ENCODE measurements around the gene TSSC4. TPM values are rescaled to one million over a fixed set of nuclear protein-coding genes. Genes with fewer than 3 reads are reported as not detected.
A peak's percentile ranks its signal among the peaks of the same experiment; 100 is the strongest.
"Not testable (repeated sequence)": the region's sequence is repeated elsewhere in the genome, so short reads cannot be mapped to it uniquely, and the experiment has no call there.

TSSC4 gene
- total RNA-seq, result 96.9 TPM

DNA sequence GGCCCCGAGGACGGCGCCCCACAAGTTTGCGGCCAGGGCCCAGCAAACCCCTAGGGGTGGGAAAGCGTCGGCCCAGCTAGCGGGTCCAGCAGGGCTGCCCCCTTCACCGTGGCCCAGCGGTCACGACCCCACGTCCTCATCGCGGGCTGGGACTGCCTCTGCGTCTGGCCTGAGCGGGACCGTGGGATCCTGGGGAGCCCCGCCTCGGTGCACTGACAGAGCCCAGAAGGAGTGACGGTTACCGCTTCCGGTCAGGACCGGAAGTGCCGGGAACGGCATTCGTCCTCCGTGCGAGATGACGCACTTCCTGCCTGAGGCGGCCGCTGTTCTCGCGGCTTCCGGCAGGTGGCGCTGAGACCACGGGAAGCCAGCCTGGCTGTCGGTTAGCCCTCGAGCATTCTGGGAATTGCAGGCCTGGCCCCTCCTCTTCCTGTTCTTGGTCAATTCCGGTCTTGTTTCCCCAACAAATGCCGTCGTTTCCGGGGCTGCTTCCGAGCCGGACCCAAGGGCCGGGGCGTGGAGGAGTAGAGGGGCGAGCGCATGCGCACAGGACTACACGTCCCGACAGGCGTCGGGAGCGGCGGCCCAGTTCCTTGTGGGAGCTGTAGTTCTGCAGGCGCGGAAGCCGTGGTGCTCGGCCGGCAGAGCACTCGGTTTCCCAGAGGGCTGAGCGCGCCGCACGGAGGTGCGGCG, at the start of gene TSSC4:
TSS of gene TSSC4 (plus strand) at position 682 of the 693 bp plus-strand sequence. CDS start 1,884 bp downstream, outside the sequence.
- peak; percentile 99 to 100 (median 100) for DNase-seq (ENCODE audit: low read depth in 2 of 3, low spot score in 2 of 3)

DNA sequence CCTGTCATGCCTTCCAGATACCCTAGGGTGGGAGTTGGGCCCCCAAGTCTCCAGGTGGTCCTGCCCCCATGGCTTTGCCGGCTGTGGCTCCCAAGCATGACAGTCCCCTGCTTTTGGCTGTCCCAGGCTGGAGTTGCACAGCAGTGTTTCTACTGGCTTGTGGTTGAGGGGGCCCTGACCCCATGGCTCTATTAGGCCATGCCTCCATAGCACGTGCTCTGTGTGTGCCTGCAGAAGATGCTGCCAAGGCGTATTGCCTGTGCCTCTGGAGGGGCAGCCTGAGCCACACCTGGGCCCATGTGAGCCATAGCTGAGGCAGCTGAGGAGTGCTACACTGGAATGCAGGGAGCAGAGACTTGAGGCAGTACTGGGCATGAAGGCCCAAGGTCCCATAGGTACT, 48.8 kb upstream of the TSSC4 start:
- no peak for DNase-seq (ENCODE audit: low read depth in 2 of 3, low spot score in 2 of 3)

DNA sequence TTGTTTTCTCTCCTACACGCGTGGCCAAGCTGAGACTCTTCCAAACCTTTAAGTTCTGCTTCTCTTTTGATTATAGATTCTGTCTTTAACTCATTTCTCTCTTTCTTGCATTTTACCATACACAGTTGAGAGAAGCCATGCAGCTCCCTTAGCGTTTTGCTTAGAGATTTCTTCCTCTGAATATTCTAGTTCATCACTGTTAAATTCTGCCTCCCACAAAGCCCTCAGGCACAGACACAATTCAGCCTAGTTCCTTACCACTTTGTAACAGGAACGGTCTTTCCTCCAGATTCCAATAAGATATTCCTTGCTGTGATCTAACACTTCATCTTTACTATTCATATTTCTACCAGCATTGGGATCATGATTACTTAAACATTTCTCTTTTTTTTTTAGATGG, 48.1 kb upstream of the TSSC4 start:
- DNase-seq (ENCODE audit: low read depth in 2 of 3, low spot score in 2 of 3), result no peak

DNA sequence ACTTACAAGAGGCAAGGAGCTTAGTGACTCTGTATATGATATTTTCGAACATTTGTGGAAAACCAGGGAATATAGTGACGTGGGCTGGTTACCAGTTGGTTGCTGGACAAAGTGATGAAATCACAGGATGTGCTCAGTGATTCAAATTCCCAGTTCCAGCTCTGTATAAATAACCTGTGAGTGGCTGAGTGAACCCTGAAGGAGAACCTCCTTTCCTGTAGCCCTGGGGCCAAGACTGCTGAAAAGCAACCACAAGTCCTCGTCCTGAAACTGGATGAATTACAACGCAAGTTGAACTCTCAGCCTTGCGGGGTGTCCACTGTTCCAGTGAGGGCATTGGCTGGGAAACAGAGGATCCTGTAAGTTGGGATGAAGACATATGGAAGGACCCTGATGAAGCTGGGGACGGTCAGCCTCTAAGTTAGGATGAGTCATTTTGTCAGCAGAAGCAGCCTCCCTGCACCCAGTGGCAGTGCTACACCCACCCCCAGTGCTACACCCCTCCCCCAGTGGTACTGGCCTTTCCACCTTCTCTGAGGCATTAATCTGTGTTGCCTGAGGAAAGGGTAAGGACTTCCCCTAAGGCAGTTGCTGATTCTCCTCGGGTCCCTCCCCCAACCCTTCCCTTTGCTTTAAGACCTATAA, 45.4 kb upstream of the TSSC4 start:
- DNase-seq (ENCODE audit: low read depth in 2 of 3, low spot score in 2 of 3), result no peak

DNA sequence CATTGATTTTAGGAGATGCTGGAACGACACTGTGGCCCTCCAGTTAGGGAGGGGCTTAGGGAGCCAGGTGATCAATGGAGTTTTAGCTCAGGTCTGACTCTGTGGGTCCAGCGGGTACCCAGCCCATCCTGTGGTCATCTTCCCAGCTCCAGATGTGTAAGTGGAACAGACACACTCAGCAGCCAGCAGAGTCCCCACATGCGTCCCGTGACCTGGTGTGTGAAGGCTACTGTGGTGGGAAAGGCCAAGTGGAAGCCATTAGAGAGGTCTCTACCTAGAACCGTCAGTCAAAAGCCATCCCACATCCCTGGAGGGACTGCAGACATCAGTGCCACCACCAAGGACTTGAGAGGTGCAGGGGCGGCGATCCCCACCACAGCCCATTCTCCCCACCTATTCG, 43.3 kb upstream of the TSSC4 start:
- no peak for DNase-seq (ENCODE audit: low read depth in 2 of 3, low spot score in 2 of 3)

DNA sequence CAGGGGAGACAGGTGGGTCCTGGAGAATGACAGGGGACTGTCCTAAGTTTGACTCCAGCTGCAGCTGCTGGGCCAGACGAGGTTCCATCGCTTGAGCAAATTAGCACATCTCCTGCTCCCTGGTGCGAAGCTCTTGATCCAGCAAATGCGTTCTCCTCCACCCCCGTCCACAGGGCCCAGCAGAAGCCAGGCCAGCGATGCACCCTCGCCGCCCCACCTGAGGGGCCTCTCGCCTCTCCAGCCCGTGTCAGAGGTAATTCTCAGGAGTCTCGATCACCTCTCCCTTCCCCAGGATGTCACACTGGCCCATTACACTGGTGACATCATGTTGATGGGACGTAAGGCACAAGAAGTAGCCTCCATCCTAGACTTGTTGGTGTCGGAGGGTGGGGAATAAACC, 42.9 kb upstream of the TSSC4 start:
- not testable (repeated sequence) for DNase-seq (ENCODE audit: low read depth in 2 of 3, low spot score in 2 of 3)

DNA sequence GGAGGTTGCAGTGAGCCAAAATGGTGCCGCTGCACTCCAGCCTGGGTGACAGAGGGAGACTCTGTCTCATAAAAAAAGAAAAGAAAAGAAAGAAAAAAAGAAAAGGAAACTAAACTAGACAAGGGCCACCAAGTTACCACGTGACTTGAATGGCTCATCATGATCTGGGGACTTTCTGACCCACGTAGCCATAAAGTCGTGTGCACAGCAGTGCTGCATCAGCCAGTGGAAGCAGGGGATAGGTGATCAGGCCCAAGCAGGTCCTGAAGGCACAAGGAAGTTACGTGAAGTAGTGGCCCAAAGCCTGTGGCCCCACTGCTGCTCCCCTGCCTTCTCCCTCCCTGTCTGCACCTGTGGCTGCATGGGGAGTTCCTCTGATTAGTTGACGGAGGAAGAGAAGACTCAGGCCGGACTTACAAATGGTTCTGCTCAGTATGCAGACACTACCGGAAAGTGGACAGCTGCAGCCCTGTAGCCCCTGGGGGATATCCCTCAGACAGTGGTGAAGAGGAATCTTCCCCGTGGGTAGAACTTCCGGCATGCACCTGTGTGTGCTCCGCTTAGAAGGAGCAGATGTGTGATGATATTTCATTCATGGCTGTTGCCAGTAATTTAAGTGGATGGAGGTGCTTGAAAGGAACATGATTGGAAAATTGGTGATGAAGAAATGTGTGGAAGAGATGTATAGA, 41.7 kb upstream of the TSSC4 start:
- no peak for DNase-seq (ENCODE audit: low read depth in 2 of 3, low spot score in 2 of 3)

DNA sequence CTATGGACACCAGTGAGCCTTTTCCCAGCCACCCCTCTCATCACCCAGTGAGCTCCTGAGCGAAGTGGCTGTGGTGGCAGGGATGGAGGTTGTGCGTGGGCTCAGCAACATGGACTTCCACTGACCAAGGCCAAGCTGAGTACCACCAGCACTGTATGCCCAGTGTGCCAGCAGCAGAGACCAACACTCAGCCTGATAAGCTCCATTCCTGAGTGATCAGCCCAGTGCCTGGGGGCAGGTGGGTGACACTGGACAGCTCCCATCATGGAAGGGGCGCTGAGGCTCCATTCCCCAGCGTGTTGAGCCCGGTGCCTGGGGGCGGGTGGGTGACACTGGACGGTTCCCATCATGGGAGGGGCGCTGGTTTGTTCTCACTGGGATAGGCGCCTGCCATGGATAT, 41.0 kb upstream of the TSSC4 start:
- no peak for DNase-seq (ENCODE audit: low read depth in 2 of 3, low spot score in 2 of 3)

DNA sequence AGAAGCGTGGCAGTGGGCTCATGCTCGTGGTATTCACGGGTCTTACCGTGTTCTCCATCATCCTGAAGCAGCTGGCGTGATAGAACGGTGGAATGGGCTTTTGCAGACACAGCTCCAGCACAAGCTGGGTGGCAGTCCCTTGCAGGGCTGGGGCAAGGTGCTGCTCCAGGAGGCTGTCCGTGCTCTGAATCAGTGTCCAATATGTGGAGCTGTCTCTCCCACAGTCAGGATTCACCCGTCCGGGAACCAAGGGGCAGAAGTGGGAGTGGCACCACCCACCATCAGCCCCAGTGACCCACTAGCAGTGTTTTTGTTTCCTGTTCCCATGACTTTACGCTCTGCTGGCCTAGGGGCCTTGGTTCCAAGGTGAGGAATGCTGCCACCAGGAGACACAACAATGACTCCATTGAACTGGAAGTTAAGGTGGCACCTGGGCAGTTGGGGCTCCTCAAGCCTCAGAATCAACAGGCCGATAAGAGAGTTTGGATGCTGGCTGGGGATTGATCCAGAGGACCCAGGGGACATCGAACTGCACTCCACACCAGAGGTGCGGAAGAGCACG, 40.4 kb upstream of the TSSC4 start:
- no peak for DNase-seq (ENCODE audit: low read depth in 2 of 3, low spot score in 2 of 3)

DNA sequence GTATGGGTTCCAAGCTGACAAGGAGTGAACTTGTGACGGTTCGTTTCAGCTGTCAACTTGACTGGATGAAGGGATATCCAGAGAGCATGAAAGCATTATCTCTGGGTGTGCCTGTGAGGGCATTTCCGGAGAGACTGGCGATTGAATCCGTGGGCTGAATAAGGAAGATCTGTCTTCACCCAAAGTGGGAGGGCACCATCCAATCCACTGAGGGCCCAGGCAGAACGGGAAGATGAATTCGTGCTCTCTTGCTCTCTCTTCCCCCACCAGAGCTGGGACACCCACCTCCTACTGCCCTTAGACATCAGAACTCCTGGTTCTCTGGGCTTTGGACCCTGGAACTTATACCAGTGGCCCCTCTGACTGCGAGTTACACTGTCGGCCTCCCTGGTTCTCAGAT, 39.0 kb upstream of the TSSC4 start:
- no peak for DNase-seq (ENCODE audit: low read depth in 2 of 3, low spot score in 2 of 3)

DNA sequence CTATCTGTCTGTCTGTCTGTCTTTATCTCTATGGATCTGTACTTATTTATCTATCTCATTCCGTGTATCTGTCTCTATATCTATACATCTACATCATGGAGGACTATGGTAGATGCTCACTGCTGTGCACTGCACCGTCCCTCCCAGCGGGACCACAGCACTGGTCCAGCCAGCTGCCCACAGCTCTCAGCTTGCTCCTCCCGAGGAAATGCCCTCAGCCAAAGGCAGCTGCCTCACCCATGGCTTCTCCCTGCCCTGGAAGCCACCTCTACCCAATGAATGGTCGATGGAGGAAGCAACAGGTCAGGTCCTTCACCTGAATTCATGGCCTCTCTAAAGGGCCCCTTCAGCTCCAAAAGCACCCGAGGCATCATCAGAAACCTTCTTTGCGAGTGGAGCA, 38.1 kb upstream of the TSSC4 start:
- DNase-seq (ENCODE audit: low read depth in 2 of 3, low spot score in 2 of 3), result no peak

DNA sequence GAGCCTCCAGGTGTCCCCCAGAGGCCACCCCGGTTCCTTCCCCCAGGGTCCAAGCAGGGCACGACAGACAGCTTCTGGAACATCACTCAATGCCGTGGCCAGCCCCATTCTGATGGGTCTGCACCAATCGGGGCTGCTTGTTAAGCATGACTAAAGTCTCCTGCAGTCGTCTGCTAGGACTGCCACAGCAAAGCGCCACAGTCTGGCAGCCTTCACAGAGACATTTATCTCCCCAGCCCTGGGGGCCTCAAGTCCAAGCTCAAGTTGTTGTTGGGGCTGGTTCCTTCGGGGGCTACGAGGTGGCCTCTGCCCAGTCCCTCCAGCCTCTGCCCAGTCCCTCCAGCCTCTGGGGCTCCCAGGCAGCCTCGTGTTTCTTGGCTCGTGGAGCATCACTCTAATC, 37.4 kb upstream of the TSSC4 start:
- DNase-seq (ENCODE audit: low read depth in 2 of 3, low spot score in 2 of 3), result no peak

DNA sequence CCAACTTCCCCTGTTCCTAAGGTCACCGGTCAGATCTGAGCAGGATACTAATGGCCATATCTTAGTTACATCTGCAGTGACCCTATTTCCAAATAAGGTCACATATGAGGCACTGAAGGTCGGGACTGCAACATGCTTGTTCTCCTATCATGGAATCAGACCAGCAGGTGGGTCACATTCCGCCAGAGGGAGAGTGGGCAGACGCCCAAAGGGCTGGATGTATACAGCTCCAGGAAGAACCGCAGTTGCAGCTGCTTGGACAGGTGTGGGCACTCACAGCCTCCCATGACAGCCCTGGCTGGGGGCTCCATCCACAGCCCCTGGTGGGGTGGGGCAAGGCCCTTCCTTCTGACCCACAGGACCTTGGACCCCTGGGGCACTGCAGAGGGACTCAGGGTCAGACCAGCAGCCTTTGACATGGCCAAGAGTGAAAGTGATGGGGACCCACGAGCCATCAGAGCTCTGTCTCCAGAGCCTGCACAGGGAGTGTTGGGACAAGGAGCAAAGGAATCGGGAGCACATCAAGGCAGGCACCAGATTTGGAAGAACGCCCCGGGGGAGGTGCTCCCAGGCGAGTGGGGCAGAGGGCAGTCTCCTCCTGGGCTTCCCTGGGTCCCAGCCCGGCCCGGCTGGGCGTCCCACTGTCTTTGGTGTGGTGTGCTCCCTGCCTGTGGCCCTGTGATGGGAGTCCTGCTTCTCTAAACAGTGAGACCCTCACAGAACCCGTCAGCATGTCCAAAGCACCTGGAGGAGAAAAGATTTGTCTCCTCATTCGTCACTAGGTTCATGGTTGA, 36.8 kb upstream of the TSSC4 start:
- no peak for DNase-seq (ENCODE audit: low read depth in 2 of 3, low spot score in 2 of 3)

DNA sequence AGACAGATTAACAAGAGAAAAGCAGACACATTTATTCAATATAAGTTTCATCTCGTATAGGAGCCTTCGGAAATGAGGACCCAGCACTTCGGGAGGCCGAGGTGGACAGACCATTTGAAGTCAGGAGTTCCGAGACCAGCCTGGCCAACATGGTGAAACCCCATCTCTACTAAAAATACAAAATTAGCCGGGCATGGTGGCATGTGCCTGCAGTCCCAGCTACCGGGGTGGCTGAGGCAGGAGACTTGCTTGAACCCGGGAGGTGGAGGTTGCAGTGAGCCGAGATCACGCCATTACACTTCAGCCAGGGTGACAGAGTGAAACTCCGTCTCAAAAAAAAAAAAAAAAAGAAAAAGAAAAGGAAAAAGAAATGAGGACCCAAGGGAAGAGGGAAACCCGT, 36.2 kb upstream of the TSSC4 start:
- not testable (repeated sequence) for DNase-seq (ENCODE audit: low read depth in 2 of 3, low spot score in 2 of 3)

DNA sequence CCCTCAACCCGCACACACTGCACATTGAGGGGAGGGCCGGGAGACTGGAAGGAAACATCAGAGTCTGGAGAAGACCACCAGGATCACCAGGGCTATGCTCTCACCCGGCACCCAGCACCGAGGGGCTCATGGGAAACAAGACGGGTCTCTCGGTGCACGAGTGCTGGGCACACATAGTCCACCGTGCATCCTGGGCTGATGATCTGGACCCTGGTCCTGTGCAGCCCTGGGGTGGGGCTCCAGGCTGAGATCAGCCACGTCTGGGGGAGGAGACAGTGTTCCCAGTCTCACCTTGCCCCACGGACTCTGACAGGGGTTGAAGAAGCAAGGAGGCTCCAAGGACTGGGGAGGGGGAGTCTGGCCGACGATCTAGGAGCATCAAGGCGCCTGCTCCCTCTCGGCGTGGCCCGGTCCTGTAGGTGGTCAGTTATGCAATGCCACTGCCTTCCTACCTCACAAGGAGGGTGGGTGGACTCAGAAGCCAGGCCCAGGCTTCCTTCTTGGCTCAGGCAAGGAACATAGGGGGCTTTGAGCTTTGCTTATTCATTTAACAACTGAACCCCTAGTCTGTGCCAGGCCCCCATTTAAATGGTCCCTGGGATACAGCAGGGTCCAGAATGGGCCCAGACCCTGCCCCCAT, 34.9 kb upstream of the TSSC4 start:
- no peak for DNase-seq (ENCODE audit: low read depth in 2 of 3, low spot score in 2 of 3)

DNA sequence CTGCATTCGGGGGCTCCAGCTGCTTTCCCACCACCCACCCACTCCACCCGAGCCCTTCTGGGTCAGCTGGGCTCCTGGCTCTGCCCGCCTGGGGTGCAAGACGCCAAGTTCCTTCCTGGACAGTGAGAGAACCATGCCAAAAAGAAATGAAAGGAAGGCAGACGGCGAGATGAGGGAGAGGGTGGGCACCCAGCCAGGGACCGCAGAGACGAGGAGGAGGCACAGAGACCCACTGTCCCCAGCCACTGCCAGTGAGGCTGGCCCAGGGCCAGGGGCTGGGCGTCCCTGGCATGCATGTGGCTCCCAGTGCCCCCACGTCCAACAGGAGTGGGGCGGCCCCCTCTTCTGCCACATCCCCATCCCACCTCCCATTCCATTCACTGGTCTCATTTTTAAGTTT, 34.3 kb upstream of the TSSC4 start:
- peak in 2 of 3 donors; percentile 29 to 62 for DNase-seq (ENCODE audit: low read depth in 2 of 3, low spot score in 2 of 3)

DNA sequence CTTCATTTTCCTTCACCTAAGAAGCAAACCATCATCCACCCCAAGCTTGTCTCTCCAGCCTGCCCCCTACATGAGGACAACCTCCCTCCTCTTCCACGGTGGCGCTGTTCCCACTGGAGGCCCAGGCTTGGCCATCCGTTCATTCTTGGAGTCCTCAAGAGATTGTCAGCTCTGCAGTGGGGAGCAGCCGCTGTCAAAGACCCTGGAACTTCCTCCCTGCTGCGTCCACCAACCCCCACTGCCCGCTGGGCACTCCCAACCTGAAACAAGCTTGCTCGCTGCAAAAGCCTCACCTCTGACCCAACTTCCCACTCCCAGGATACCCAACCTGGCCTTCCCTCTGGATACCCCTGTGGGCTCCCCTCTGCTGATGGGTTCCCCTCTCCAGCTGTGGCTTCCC, 33.8 kb upstream of the TSSC4 start:
- DNase-seq (ENCODE audit: low read depth in 2 of 3, low spot score in 2 of 3), result no peak

DNA sequence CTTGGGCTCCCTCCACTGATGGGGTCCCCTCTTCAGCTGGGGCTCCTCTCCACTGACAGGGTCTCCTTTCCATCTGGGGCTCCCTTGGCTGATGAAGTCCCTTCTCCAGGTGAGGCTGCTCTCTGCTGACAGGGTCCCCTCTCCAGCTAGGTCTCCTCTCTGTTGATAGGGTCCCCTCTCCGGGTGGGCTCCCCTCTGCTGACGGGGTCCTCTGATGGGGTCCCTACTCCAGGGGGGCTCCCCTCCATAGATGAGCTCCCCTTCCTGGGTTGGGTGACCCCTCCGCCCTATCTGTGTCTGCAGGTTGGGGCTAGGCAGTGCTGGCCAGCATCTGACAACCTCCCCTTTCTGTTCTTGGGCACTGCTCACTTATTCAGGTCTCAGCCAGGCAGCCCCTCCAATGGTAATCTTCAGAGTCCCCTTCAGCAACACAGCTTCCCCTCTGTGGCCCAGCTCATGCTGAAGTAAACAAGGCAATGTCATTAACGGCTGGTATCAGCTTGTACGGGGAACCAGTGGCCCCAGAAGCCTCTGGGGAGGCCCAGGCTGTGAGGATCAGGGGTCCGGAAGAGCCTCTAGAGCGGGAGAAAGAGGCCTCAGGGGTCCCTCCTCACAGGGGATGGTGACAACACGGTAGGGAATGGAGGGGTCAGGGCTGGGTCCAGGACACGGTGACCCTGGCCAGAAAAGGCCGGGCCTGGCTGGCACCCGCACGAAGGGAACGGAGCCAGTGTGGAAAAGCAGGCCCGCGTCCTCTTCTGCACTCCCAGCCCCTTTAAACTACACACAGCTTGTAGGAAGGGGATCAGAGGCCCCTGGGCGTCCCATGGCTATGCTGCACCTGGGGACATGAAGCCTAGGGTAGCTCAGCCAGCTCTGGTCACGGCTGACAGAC, 33.0 kb upstream of the TSSC4 start:
- DNase-seq (ENCODE audit: low read depth in 2 of 3, low spot score in 2 of 3), result no peak

DNA sequence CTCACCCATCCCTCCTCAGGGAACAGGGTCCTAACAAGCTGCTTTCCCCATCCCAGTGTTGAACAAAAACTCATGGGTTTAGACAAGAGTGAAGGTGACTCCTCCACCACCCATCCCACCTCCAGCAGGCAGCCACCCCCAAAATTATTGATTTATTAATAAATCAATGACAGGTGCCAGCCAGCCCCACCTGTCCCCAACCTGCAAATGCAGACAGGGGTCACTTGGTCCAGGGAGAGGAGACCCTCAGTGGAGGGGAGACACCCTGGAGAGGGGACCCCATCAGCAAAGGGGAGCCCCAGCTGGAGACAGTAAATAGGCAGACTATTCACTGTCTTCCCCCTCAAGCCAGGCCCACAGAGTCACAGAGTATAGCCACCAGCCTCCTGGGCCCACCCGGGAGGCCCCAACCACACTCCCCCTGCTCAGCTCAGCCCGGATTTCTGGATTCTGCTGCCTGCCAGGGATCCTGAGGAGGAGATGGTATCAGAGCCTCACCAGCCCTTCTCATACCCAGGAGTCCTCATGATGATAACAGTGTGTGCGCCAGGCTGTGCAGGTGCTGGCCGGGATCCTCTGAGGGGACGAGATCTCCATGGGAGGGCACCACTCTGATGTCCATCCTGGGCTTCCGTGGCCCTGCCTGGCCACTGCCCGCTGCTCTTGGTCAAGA, 32.2 kb upstream of the TSSC4 start:
- no peak for DNase-seq (ENCODE audit: low read depth in 2 of 3, low spot score in 2 of 3)
